ENCODE data around the gene SHC2. TPM values are rescaled to one million over a fixed set of nuclear protein-coding genes. Genes with fewer than 3 reads are reported as not detected.

Gene SHC2
- total and polyA plus RNA-seq, 2 donors (not counting 3 experiments of a cell fraction or from before 2014, with no cell fraction given): 7.5 to 11.8 TPM

- CTCF ChIA-PET: interaction anchor here (1.1 kb wide), 2 partner anchors 9 to 24 kb away, joined by 3 to 4 read pairs; partner anchors contain the start of gene MADCAM1
- no peak overlapping the region for H2AFZ ChIP-seq (ENCODE audit: low read depth, low read length)
These were observed 43.8 kb upstream of the SHC2 start for GRCh38 chr19:504616-505015.

More at GRCh38 chr19:504616-505015, 43.8 kb upstream of the SHC2 start:
- Histone ChIP-seq H3K9ac (replicated peaks; ENCODE audit: extremely low read depth, insufficient read depth, low read length) (no peak overlapping the region), H3K27ac (ENCODE audit: insufficient read depth, low read depth, low read length) (no peak overlapping the region), H3K36me3 (ENCODE audit: control insufficient read depth in 2 of 2, extremely low read depth in 1 of 2, insufficient read depth in 2 of 2, low read length in 2 of 2) (no peaks in the 10 kb centered on the region), H3K4me3 (replicated peaks in 1 of 3; ENCODE audit: insufficient read depth in 1 of 3, low read depth in 1 of 3, low read length in 3 of 3) (no peak overlapping the region), H3K4me1 (ENCODE audit: control insufficient read depth, extremely low read depth, insufficient read depth, low read length) (peaks cover 9% of the 10 kb centered on the region), H3K9me1 (replicated peaks; ENCODE audit: control insufficient read depth, extremely low read depth, insufficient read depth, low read length) (no peaks in the 10 kb centered on the region), H3K27me3 (ENCODE audit: control insufficient read depth in 2 of 2, insufficient read depth in 2 of 2, low read length in 2 of 2) (no peaks in the 10 kb centered on the region), H3K9me3 (replicated peaks; ENCODE audit: control insufficient read depth, insufficient read depth, low read length) (no peaks in the 10 kb centered on the region), H4K20me1 (replicated peaks; ENCODE audit: control insufficient read depth, extremely low read depth, insufficient read depth, low read length) (no peaks in the 10 kb centered on the region), H3K4me2 (ENCODE audit: insufficient read depth, low read length) (no peak overlapping the region), H3K79me2 (ENCODE audit: control insufficient read depth, insufficient read depth, low read length) (peaks cover 8% of the 10 kb centered on the region)
- intact Hi-C loops (cut with micrococcal nuclease) (loop anchor here (10.0 kb wide), 1 partner anchor 210 kb away; the partner anchor contains the start of gene PLPP2), dilution Hi-C loops (cut with MboI; ENCODE audit: extremely low pct_ligation_motif_present, low sequenced_read_pairs) (no loop called here)
- TF ChIP-seq MYC (IDR thresholded peaks at IDR 0.05; ENCODE audit: low read depth, low read length): no peak
- no peak for TF ChIP-seq CTCF (IDR thresholded peaks at IDR 0.05; ENCODE audit: extremely low read depth in 1 of 2, insufficient read depth in 1 of 2, low read depth in 1 of 2, low read length in 2 of 2)
- no peak for TF ChIP-seq POLR2AphosphoS5 (IDR thresholded peaks at IDR 0.05; ENCODE audit: insufficient read depth, low read depth, low read length)
- TF ChIP-seq MAX (IDR thresholded peaks at IDR 0.05; ENCODE audit: insufficient read depth, insufficient read length): no peak
- TF ChIP-seq JUN (IDR thresholded peaks at IDR 0.05; ENCODE audit: borderline replicate concordance, insufficient read depth, insufficient read length, low read depth): no peak
- TF ChIP-seq GATA2 (IDR thresholded peaks at IDR 0.05; ENCODE audit: insufficient read depth, insufficient read length, low read depth, low read length): no peak
- no peak for TF ChIP-seq FOS (IDR thresholded peaks at IDR 0.05; ENCODE audit: borderline replicate concordance, insufficient read depth, low read length)
- no peak for TF ChIP-seq EZH2 (IDR thresholded peaks at IDR 0.05; ENCODE audit: borderline replicate concordance, low read depth, low read length, severe bottlenecking)
- TF ChIP-seq POLR2A (IDR thresholded peaks at IDR 0.05; ENCODE audit: low read depth, low read length): no peak
- POLR2A ChIA-PET: no interaction called here
- FAIRE-seq (no peak), DNase-seq (ENCODE audit: low read depth, low spot score) (no peak)
- BruUV-seq (replicated peaks): no TSS peak

Measured in endothelial cell of umbilical vein (primary cell).